Stimulated activated naive CD8-positive, alpha-beta T cell treated with anti-CD3 and anti-CD28 coated beads, Interleukin-15, Interleukin-2, amounts not matched to agents 100 U/mL and 50 U/mL, for 24 hours (primary cell): Measurements from ENCODE around the gene TTLL7.
"Not testable (repeated sequence)": the region's sequence is repeated elsewhere in the genome, so short reads cannot be mapped to it uniquely, and the experiment has no call there.

Source experiments
- ATAC-seq: fragments of 150-1000 bp; cut with Tn5 transposase; one replicate; pipeline ENCODE4 v1.10.0; 2021
- DNase-seq: peaks from one replicate; pipeline ENCODE4 v3.0.0; 2021

The TTLL7 gene

GRCh38 chr1:83995649-83996048 is 3.3 kb downstream of the TTLL7 start:
- no peak for ATAC-seq
- DNase-seq, result no peak

DNA sequence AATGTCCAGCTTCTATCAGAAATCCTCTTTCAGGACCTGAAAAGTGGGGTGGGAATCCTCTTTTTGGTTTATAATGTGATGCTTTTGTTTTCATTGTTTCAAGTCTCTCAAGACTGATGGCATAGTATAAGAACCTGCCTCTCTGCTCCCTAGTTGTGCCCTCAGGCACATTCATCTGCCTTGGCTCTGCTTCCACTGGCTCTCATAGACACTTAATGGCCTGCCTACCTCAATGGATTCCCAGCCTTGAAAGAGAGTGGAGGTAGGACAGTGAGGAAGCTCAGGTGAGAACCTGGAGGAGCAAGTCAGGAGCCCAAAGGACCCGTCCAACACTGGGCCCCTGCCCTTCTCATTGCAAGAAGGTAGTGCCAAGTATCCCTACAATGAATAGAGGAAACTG is 4.8 kb downstream of the TTLL7 start:
- DNase-seq (no peak), ATAC-seq (no peak)

- DNase-seq, result no peak
- no peak for ATAC-seq
Measured at GRCh38 chr1:83990734-83991133, 8.2 kb downstream of the TTLL7 start.

- no peak for DNase-seq
- ATAC-seq, result no peak
Measured at GRCh38 chr1:83985048-83985447, 13.9 kb downstream of the TTLL7 start.

DNA sequence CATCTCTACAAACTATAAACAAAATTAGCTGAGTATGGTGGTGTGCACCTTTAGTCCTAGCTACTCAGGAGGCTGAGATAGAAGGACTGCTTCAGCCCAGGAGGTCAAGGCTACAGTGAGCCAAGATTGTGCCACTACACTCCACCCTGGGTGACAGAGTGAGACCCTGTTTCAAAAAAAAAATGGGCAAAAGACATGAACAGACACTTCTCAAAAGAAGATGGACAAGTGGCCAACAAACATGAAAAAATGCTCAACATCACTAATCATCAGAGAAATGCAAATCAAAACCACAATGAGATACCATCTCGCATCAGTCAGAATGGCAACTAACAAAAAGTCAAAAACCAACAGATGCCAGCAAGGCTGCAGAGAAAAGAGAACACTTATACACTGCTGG is 15.0 kb downstream of the TTLL7 start:
- DNase-seq, ATAC-seq: not testable (repeated sequence)

- DNase-seq (no peak), ATAC-seq (no peak)
Measured at GRCh38 chr1:83978056-83978455, 20.9 kb downstream of the TTLL7 start.

GRCh38 chr1:83976920-83977319 is 22.0 kb downstream of the TTLL7 start:
- DNase-seq (no peak), ATAC-seq (no peak)

DNA sequence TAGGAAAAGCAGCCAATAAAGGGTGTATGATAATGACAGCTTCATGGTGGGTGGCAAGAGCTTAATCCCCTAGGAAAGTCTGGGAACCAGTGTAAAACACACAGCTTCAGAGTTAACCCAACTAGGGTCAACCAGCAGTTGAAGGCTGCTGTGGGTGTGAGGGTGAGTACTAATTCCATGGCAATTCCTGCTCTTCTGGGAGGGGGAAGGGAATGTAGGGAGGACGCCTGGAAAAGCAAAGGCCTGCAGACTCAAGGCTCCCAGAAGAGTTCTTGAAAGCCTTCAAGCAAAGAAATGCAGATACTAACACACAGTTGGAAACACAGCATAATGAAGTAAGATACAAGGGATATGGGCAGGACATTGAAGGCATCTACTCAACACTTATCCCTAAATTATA is 28.1 kb downstream of the TTLL7 start:
- no peak for ATAC-seq
- no peak for DNase-seq

- no peak for ATAC-seq
- DNase-seq, result no peak
Measured at GRCh38 chr1:83970114-83970513, 28.8 kb downstream of the TTLL7 start.

GRCh38 chr1:83967336-83967735 is 31.6 kb downstream of the TTLL7 start:
- ATAC-seq, result no peak

DNA sequence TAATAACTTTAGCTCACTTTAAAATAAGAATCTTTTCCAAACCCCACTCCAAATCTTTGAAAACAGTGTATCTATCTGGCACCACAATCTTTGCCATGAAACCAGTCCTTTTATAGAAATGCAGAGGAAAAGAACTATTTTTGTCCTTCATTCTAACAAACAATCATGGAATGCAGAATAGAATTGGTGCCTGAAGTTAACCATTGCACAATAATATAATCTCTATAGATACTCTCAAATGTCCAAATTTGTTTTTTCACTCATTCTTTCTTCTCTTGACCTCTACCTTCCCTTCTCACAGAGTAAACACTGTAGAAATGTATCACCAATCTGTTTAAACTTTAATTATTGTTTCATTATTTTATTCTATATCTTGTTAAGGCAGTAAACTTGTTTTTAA is 34.8 kb downstream of the TTLL7 start:
- ATAC-seq (no peak), DNase-seq (no peak)

More at GRCh38 chr1:83967336-83967735, 31.6 kb downstream of the TTLL7 start:
- DNase-seq, result no peak

DNA sequence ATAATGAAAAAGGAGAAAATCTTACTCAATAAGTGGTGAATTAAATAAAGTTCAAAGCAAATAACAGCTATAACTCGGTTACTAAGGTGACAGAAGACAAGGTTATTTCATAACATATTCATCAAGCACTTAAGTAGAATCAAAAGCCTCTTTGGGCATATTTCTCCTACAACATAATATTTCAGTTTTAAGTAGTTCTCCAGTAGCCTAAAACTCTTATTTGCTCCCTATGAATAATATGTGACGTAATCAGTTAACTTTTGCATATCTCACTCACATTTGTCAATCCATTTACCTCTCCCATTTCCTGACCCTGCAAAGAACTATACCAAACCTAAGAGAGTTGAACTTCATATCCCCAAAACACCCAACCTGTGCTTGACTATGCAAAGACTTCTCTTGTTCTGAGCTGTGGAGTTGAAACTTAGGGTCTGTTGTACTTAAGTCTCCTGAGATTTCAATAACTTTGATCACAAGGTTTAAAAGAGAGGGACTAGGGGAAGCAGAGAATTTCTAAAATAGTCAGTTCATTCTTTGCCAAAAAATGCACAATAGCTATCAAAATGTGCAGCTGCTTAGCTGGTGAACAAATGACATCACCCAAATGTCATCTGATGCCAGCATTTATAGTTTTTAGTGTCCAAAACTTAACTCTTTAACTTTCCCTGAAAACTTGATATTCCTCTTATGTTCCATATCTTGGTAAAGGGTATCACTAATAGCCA is 37.2 kb downstream of the TTLL7 start:
- no peak for DNase-seq

GRCh38 chr1:83960669-83961277 is 38.2 kb downstream of the TTLL7 start:
- no peak for ATAC-seq

More for the DNA sequence above, 37.2 kb downstream of the TTLL7 start:
- no peak for ATAC-seq

DNA sequence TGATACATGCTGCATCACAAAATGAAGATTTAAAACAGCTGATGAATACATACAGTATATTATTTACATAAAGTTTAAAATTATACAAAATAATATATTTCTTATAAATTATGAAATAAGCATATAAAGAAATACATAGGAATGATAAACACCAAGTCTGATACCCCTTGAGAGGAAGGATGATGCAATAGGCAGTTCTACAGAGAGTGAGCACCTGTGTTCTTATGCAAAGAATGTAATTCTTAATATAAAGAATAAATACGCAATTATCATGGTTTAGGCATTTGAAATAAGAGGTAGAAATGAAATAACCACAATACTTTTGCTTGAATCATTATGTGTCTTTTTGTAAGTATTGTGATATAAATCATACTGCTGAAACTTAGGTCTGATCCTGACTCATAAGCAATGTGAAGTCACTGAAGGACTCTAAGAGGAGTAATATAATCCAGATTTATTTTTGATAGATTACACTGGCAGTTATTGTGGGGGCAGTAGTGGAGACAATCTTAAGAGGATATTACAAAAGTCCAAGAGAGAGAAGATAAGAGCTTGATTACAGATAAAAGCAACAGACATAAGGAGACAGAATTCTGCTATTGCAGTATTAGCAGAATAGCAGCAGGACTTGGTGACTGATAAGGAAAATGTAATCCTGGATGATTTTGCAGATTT is 39.0 kb downstream of the TTLL7 start:
- DNase-seq (no peak), ATAC-seq (no peak)

More at GRCh38 chr1:83960669-83961277, 38.2 kb downstream of the TTLL7 start:
- no peak for DNase-seq

DNA sequence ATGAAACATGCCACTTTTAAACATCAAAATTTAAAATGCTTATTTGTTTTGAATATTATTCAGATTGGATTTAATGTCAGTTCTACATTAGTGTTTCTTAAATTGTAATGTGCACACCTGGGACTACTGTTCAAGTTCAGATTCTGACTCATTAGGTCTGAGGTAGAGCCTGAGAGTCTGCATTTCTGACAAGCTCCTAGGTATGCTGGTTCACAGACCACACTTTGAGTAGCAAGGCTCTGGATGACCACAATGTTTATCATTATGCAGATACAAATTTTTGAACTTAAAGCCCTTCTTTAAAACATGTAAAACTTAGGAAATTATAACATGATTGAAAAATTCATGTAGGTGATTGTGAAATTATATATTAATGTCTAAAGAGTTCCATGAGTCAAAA is 40.2 kb downstream of the TTLL7 start:
- ATAC-seq (no peak), DNase-seq (no peak)

GRCh38 chr1:83954166-83954823 is 44.6 kb downstream of the TTLL7 start:
- ATAC-seq (no peak), DNase-seq (no peak)

GRCh38 chr1:83950106-83950661 is 48.7 kb downstream of the TTLL7 start:
- no peak for DNase-seq
- ATAC-seq, result no peak

- DNase-seq, result no peak
Measured at GRCh38 chr1:83942914-83943313, 56.0 kb downstream of the TTLL7 start.

DNA sequence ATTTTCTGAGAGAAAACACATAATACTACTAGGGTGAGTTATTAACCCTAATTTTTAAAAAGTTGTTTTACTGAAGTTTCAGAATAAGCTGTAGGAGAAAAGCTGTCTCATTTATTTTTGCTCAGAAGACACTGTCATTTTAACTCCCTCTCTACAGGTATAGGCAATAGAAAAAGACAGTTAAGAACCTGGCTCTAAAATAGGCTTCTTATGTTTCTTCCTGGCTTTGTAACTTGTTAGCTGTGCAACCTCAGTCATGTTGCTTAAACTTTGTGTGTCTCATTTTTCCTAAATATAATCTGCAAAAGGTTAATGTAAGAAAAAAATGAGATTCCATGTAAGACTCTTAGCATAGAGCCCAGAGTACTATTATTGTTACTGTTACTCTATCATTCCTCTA is 64.4 kb downstream of the TTLL7 start:
- ATAC-seq, result no peak
- no peak for DNase-seq

More at GRCh38 chr1:83942914-83943313, 56.0 kb downstream of the TTLL7 start:
- no peak for ATAC-seq

GRCh38 chr1:83932693-83933092 is 66.2 kb downstream of the TTLL7 start:
- DNase-seq (no peak), ATAC-seq (no peak)

DNA sequence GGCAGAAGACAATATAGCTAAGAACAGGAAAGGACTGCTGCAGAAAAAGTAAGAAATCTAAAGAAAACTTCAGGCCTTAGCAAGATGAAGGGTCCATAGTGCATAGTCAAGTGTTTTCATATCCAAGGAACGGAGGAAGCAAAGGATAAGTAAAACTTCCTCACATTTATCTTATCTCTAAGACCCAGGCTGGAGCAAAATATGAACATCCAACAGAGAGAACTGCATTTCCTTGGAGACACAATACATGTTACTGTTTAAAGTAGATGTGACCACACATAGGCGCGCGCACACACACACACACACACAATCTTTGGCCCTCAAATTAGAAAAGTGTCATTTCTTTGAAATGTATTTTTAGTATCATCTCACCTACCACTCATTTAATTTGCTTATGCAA is 66.7 kb downstream of the TTLL7 start:
- ATAC-seq, result no peak

GRCh38 chr1:83931658-83932253 is 67.2 kb downstream of the TTLL7 start:
- ATAC-seq, result peak; percentile 66
- no peak for DNase-seq

More for the DNA sequence above, 66.7 kb downstream of the TTLL7 start:
- no peak for DNase-seq
